Subcutaneous adipose tissue (tissue), 4 donors: ENCODE measurements around the gene CD101. TPM values are rescaled to one million over a fixed set of nuclear protein-coding genes. Genes with fewer than 3 reads are reported as not detected.

Experiments
- CTCF ChIP-seq: fragments of 450-650 bp; IDR thresholded peaks from one replicate; pipeline ENCODE4 v1.5.1; 2016; ENCODE audit warnings: low read depth, mild to moderate bottlenecking, control low read depth, antibody characterized with exemption, moderate library complexity
- total RNA-seq, 4 donors: library from RNA; depleted of rRNA; stranded (reverse); fragments of >200 nt; gene quantifications; one replicate each; pipeline ENCODE4 v1.1.0, GENCODE V29; 2016

Gene CD101
- total RNA-seq, 4 donors from 2014 or later, result 0.49 to 0.51 TPM; not detected in 2

- no peak for TF ChIP-seq CTCF
Observed at GRCh38 chr1:117066367-117066766, 64.8 kb downstream of the CD101 start.

- no peak for TF ChIP-seq CTCF
Observed at GRCh38 chr1:117067533-117068370, 66.2 kb downstream of the CD101 start.

- TF ChIP-seq CTCF, result no peak
Observed at GRCh38 chr1:117068580-117068979, 67.0 kb downstream of the CD101 start.

- no peak for TF ChIP-seq CTCF
Observed at GRCh38 chr1:117069220-117069844, 67.8 kb downstream of the CD101 start.

GRCh38 chr1:117070124-117070523 lies 68.6 kb downstream of the CD101 start:
- TF ChIP-seq CTCF, result no peak

- no peak for TF ChIP-seq CTCF
Observed at GRCh38 chr1:117076648-117077047, 75.1 kb downstream of the CD101 start.

- TF ChIP-seq CTCF, result no peak
Observed at GRCh38 chr1:117077267-117077666, 75.7 kb downstream of the CD101 start.
